ENCODE results near the gene HOXB7.

Gene HOXB7

DNA sequence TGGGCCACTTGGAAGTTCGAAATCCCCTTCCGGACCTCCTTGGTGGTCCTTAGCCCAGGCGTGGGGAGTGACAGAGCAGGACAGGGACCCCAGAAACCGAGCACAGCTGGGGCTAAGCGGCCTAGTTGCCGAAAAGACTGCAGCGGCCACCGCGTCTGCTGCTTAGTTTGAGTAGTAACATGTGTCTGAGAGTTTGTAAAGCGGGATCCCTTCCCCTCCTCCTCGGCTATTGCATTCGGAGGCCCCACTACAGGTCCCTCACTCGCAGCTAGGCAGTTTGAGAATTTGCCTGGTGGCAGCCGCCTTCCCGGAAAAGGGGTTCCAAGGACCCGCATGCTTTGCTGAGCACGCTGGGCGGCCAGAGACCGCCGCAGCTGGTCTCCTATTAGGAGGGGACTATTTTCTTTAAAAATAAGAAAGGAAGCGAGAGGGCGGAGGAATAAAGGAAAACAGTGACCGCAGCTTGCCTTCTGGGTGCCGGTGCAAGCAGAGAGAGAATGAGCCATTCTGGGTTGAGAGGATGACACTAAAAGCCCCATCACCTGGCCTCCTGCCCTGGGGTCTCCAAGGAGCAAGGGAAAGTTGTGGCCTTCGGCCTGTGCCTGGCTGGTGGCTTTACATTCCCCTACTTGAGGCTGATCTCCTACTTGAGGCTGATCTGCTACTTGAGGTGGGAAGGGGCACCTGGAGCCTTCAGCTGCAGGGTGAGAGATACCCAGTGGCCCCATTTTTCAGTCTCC is 16.1 kb downstream of the HOXB7 start:
- DNase-seq (ENCODE audit: low read depth in 2 of 2), result no peak

DNA sequence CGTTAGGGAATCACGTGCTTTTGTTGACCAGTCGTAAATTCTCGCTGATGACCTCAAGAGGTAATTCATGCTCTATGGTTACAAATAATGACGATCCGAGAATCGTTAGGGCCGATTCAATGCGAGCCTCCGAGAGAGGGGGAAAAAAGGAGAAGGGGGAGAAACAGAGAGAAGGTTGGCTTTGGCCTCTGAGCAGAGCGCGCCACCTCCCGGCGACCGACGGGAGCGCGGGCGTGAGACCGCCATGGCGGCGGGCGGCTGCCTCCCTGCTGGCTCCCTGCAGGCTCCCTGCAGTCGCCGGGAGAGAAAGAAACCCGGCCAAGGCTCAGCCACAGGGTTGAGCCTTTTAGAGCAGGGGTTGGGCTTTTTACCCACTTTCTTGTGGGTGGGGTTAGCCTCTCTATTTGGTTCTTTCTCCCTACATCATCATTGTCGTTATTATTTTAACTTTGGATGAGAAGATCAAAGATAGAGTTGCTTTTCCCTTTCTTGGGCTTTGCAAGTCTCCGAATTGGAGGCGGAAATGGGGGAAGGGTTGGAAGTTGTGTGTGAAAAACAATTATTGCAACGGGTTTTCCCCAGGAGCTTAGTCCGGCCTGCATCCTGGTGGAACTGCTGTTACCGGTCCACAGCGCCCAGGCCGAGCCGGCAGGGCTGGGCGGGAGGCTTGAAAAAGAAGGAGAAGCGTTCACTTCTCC is 16.8 kb downstream of the HOXB7 start:
- DNase-seq (ENCODE audit: low read depth in 2 of 2), result peak; percentile 58 to 66

DNA sequence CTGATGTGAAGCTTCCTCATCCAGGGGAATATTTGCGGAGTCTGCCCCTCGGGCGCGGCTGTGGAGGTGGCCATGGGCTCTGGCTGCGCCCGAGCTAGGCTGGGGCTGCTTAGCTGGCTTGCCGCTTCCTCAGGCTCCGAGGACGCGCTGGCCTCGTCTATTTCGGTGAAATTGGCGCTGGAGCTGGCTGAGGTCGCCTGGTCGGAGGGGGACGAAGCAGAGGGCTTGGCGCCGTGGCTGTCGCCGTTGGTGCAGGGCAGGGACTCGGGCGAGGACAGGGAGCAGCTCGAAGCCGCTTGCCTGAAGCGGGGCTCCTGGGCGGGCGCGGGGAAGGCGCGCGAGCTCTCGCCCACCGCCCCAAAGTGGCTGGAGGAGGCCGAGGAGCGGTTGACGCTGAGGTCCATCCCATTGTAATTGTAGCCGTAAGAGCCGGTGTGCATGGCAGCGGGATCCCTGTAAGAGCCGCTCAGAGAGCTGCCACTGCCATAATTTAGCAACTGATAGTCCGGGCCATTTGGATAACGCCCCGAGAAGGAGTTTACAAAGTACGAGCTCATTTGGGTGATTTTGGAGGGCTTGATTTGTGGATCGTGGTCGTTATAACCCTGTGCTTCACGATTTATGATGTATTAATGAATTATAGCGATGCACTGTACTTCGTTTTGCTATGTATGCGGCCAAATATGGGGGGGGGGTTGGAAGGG is 17.5 kb downstream of the HOXB7 start, which contains the start of gene HOXB5:
TSS of gene HOXB5 (minus strand) at position 654 of the 704 bp plus-strand sequence. CDS start at position 557, 97 bp downstream.
- DNase-seq (ENCODE audit: low read depth in 2 of 2), result no peak

DNA sequence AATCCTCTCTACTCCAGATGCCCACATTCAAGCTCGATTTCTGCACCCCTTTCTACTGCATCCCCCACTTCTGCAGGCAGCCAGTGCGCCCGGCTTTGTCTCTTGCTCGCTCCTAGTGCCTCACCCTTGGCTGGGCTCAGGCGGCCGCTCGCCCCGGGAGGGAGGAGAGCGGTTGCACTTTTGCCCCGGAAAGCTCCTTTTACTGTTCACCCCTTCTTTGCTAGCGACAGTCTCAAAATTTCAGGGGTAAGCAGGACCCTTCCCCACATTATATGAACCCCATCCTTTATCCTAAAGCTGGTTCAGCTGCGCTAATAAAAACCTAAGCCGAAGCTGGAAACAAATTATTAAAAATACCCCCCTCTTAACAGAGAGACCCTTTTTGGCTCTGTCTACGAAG is 18.2 kb downstream of the HOXB7 start:
- no peak for DNase-seq (ENCODE audit: low read depth in 2 of 2)

DNA sequence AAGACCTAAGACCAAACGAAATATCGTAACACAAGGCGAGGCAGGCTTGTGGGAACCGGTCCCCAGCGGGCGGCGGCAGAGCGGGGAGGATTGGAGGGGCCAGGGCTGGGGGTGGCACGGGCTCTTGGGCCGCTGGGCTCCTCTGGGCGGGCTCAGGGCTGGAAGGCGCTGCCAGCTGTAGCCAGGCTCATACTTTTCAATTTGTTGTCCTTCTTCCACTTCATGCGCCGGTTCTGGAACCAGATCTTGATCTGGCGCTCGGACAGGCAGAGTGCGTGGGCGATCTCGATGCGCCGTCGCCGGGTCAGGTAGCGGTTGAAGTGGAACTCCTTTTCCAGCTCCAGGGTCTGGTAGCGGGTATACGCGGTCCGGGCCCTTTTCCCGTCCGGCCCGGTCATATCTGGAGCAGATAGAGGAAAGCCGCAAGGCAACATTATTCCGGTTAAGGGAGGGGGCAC is 18.7 kb downstream of the HOXB7 start:
- no peak for DNase-seq (ENCODE audit: low read depth in 2 of 2)

DNA sequence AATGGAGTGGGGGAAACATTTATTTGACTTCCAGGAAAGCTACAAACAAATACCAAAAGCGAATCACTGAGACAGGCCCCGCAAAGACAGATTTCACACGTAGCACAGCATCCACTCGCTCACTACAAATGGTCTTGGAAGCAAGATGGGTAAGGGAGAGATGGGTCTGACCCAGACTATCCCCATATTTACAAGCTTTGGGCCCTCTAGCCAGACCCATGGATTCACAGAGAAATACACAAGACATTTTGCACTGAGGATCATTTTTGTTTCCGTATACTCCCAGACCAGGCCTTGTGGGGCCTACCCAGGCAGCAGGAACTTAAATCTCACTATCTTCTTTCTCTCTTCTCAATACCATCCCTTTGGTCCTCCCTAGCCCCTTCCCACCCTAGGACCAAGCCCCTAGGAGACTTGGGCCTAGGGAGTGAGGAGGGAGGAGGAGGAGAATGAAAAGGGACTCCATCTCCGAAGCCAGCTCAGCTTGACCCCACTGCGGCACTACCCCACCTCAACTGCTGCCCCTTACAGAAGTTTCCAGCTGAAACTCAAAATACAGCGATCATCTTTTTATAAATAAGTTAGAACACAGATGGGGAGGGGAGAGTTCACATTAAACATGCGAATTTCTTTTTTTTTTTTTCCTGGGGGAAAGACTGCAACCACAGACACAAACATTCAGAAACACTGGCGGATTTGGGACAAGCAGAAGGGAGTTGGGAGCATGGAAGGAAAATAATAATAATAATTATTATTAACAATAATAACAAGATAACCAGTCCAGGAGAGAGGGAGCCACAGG is 19.4 kb downstream of the HOXB7 start:
- DNase-seq (ENCODE audit: low read depth in 2 of 2), result no peak

DNA sequence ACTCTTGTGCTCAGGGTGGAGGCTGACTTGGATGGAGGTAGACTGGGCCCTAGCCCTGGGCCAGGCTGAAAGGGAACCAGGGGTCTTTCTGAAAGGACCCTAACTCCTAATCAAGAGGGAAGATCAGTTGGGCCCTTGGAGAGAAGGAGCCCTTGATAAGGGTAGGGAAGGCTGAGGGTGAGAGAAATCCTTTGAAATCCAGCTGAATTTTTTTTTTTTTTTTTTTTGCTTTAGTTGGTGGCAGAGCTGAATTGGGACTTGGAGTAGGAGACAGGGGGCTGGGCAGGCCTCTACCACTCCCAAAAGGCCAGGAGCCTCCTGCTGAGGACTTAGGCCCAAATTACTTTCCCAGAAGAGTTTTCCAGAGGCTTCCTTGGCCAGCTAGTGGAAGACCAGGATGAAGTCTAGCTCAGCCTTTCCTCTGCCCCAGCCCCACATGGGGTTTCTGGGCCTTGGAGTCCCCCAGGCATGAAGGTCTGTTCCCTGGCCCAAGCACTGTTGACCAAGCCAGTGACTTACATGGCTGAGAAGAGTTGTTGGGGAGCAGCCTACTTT is 20.1 kb downstream of the HOXB7 start:
- no peak for DNase-seq (ENCODE audit: low read depth in 2 of 2)

DNA sequence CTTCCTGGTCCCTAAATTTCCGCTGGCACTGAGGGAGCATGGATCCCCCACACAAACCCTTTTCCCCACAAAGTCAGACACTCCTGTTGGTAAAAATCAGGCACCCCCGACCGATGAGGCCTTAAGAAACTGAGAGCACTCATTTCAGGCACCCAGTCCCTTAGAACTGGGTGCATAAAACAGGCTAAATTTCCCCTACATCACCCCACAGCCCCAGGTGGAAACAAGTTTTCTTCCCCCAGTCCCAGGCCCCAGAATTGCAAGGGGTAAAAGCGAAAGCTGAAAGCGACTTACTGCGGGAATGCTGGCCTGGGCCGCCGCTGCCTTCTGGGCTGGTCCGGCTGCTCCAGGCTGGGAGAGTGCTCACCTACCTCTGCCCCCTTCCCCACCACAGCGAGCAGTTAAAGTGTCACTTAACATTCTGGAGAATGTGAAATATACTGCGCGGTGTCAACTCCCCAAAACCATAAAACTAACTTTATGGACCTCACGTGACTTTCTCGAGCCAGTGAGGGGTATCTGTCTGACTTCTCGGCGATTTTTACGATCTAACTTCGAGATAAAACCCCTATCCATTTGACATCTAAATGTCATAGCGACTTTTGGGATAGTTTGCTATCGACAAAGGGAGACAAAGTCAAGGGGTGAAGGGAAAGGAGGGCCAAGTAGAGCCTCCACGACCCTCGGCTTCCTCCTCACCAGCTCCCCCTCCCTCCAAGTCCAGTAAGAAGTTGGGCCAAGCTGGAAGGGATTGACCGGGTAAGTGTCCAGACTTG is 20.8 kb downstream of the HOXB7 start, which contains the start of gene HOXB3:
TSS of gene HOXB3 (minus strand) at position 411 of the 776 bp plus-strand sequence. CDS start 37,767 bp downstream, outside the sequence.
- no peak for DNase-seq (ENCODE audit: low read depth in 2 of 2)

DNA sequence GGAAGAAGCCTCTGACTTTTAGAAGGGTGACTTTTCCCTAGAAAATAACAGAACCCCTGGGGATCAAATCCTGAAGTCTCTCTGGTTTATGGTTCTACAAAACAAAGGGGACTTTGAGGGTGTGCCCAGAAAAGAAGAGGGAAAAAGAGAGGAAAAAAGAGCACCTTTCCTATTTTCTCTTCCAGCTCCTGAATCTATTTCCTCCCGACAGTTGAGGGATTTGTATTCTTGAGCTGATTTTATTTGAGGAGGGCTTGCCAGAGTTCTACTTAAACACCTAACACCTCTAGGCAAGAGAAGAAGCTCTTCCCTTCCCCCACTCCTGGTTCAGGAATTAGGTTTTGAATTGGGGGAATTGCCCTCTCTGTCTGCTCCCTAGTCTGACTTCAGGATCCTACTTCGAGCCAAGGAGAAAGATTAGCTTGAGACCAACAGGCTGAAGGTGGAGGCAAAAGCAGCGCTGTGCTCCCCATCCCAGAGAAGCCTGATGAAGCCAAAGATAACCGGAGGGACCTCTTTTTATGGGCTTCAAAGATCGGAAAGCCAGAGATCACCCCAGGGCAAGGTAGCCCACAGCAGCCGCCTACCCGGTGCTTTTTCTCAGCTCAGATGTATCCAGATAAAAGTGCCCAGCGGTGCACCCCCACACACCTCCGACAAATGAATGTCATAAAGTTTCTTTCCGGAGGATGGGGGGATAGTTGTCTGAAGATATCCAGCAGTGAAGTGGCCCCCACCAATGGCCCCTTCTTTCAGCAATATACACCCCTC is 21.6 kb downstream of the HOXB7 start:
- no peak for DNase-seq (ENCODE audit: low read depth in 2 of 2)

DNA sequence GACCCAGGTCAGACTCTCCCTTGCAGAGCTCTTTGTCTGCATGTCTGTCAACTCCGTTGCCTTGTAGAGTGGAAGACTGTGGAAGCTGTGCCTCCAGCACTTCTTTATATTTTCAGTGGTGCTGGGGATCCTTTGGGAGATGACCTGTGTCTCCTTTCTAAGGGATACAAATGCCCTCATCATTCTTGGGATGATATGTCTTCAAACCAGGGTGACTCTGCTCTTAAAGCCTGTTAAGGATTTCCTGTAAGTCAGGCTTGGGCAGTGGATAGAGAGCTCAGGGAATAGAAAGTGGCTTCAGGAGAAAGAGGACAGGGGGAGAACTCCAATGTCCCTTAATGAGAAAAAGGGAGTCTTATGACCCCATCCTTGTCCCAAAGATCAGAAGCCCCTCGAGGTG is 22.3 kb downstream of the HOXB7 start:
- no peak for DNase-seq (ENCODE audit: low read depth in 2 of 2)

DNA sequence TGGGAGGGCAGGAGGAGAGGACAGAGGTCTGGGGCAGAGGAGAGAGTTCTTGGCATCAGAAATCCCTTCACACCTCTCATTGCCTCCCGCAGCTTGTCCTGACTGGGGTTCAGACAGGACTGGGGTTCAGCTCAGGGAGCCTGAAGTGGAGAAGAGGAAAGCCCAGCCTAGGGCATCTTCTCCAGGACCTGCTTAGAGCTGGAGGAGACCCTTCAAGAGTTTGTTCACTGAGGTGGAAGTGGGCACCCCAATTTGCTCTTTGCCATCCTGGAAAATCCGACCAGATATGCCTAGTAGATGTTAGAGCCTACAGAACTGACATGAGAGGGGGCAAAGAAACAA is 22.8 kb downstream of the HOXB7 start:
- DNase-seq (ENCODE audit: low read depth in 2 of 2), result no peak

DNA sequence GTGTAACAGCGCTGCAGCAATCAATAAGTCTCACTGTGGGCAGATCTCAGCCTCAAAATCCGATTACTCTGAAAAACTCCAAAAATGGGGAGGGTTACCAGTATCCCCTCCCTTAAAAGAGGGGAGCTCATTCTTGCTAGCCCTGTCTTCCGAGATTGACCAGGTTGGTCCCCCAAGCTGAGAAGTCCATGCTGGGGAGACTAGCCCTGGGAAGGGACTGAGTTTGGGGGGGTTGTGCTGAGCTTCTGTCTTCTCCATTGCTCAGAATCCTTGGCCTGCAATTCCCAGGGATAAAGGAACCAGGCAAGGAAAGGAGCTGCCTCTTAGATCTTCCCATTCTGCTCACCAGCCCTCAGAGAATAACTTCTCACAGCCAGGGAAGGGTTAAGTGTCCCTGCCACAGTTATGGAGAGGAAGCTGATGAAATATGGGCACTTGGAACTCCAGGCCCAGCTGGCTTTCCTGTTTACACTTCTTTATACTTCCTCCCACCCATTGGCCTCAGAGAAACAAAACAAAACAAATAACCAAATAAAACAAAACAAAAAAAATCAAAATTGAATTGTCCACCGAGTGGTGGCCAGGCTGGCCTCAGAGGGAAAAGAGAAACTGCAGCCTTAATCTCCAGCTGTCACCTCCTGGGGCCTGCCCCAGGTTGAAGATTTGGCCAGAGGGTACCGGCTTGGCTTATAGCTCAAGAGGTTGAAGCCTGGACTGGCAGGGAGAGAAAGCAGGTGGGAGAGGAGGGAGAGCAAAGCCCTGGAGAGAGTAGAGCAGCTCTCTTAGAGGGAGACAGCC is 23.3 kb downstream of the HOXB7 start:
- DNase-seq (ENCODE audit: low read depth in 2 of 2), result no peak

DNA sequence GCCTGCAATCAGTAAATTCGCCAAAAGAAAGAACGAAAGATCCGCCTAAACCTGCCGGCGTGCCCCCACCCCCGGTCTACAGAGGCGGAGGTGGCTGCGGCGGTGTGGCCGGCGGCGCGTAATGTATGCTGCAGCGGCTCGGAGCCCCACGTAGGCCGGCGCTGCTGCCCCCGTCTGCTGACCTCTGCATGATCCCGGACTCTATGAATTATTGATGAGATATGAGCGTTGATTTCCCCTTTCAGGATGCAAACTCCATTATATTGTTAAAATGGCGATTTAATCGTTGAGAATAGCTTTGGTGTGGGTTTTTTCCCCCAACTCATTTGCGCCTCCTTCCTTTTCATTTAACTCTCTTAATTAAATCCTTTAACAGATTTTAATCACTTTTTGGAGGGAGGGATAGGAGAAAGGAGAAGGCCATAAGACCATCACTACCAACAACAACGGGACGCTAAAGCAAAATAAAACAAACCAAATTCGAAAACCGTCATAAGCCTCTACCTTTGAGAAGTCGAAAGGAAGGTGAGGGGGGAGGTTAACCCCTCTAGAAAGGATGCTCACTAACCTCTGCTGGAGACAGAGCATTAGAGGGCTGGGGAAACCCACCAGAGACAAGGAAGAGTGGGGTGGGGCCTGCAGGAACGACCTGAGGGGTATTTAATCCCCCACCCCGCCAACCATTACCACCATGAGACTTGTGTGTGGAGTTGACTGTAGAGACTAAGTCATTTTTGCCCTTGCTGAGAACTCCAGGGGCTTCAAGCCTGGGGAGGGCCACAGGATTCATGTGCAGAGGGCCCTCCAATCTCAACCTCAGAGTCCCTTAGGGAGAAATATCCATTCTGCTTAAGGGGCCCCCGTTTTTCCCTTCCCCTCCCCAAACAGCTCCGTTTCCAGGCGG is 24.2 kb downstream of the HOXB7 start:
- DNase-seq (ENCODE audit: low read depth in 2 of 2), result no peak

DNA sequence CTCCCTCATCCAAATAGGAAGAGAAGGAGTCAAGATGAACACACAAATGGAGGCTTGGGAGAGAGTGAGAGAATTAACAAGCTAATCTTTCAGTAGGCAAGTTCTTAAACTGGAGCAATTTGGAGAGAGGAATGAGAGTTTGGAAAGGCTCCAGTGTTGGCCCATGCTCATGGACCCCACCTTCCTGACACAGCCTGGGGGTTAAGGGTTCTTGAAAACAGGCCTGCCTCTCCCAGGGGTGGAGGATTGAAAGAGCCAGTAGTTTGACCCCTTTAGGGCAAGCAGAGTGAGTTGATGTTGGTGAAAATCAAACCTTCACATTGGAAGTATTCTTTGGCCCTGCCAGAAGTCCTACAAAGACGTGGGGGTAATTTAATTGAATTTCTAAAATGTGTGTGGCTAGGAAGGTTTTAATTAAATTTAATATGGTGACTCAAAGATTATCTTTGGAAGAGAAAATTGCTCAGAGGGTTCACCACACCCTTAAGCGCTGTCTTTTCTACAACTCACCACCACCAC is 26.5 kb downstream of the HOXB7 start:
- no peak for DNase-seq (ENCODE audit: low read depth in 2 of 2)

DNA sequence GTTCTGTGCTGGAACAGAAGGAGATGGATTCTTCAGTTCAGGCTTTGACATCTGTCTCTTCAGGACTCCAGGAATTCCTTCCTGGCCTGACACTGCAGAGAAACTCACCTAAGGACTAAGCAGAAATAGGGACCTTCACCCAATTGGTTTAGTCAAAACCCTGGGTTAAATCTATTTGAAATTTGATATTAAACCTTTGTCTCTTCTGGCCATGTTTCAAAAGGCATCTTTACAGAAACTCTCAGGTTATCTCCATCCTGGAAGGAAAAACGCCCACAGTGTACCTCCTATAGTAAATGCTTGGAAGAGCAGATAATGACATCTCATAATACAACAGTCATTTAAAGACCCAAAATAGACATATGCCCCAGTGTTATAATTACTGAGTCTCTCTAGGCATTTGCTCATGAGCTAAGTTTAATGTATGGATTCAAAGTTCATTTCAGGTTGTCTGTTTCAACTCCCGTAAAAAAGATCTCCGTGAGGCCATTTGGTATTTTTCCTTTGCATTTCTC is 27.1 kb downstream of the HOXB7 start:
- DNase-seq (ENCODE audit: low read depth in 2 of 2), result no peak

DNA sequence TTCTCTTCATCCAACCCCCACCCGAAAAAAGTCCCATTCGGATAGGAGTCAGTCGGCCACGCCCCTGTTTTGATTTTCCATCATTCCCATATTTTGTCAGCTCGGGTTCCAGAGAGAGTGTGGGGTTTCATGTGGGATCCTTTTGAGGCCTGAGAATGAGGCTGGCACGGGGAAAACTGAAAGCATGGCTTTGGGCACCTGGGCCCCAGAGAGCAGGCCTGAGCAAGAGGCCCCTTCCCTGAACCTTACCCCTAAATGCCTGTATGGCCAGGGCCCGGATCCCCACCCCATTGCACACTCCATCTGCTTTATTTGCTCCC is 28.1 kb downstream of the HOXB7 start:
- DNase-seq (ENCODE audit: low read depth in 2 of 2), result no peak

DNA sequence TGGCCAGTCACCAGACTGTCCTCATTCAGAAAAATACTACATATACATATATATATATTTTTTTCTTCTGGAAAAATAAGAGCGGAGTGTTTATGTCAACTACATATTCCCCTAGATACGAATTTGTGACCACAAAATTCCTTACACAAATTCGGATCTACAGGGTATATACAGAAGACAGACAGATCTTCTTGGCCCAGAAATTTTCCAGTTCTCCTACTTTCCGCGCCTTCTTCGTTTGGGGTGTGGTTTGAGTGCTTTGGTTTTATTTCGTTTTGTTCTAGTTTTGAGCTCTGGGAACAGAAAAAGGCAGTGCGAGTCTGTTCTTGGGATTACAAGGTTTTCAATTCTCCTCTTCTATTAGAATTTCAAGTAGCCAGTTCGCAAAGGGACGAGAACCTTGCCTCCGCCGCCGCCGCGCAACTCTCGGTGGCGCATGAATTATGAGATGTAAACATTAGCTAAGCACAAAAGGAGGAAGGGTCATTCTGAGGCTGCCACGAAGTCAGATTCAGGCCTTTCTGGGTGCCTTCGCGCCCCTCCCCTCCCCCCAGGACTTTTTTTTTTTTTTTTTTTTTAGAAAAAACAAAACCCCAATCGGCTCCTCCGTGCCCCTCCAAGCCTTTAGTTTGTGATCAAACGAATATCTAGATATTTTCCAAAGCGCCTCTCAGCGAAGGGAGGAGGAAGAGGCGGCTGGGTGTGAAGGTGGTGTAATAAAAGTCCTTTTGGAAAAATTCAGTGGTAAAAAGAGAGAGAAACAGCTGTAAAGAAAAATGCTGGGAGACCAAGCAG is 30.9 kb downstream of the HOXB7 start:
- DNase-seq (ENCODE audit: low read depth in 2 of 2), result no peak
